Mammary epithelial cell (primary cell): ENCODE measurements around the gene STK38L.

Source experiments
- CTCF ChIP-seq, 2 donors: IDR thresholded peaks in 1 of 2; conservative IDR thresholded peaks in 1 of 2; 2 replicates each; pipeline ENCODE4 v1.5.1; 2011 to 2012; ENCODE audit warnings: inconsistent platforms in 2 of 2, low read length in 2 of 2, mild to moderate bottlenecking in 2 of 2, control low read depth in 1 of 2, low read depth in 1 of 2; ENCODE audit not compliant: insufficient read depth in 1 of 2; ENCODE audit errors: extremely low read depth in 1 of 2
- EZH2 ChIP-seq: IDR thresholded peaks from 2 replicates; pipeline ENCODE4 v1.6.1; 2012; ENCODE audit warnings: low read length, inconsistent platforms, borderline replicate concordance

- no peak for TF ChIP-seq CTCF (conservative IDR thresholded peaks at IDR 0.05 in 1 of 2, IDR thresholded peaks at IDR 0.05 in 1 of 2; ENCODE audit: extremely low read depth in 1 of 2, insufficient read depth in 1 of 2, low read depth in 1 of 2, low read length in 2 of 2)
- no peak for TF ChIP-seq EZH2
Measured at GRCh38 chr12:27272373-27273028, 28.4 kb downstream of the STK38L start.
